ENCODE data around the gene MDFIC. TPM values are rescaled to one million over a fixed set of nuclear protein-coding genes. Genes with fewer than 3 reads are reported as not detected.

MDFIC gene
- total and polyA plus RNA-seq, 2 experiments from 2014 or later: 3.0 to 5.2 TPM

- no peak for ATAC-seq
- 0 out of 2 replicates have a peak overlapping the region, but pooled peaks have one; percentile 84 for H3K4me2 ChIP-seq
Observed at GRCh38 chr7:114924038-114924712, 2.3 kb downstream of the MDFIC start.

More at GRCh38 chr7:114924038-114924712, 2.3 kb downstream of the MDFIC start:
- peaks cover 23% of the 10 kb centered on the region for H3K27me3 ChIP-seq (ENCODE audit: insufficient read depth)
- 0 out of 2 replicates have a peak overlapping the region, but pooled peaks have one; percentile 81 for H3K4me3 ChIP-seq
- no peaks in the 10 kb centered on the region for H3K9me3 Mint-ChIP-seq
- H3K9me2 ChIP-seq (ENCODE audit: insufficient read depth): 0 out of 2 replicates have a peak, but pooled peaks cover 2% of the 10 kb centered on the region
- H3K4me1 ChIP-seq (ENCODE audit: insufficient read depth): peaks cover 19% of the 10 kb centered on the region
- H2AFZ ChIP-seq: no peak overlapping the region
- no peaks in the 10 kb centered on the region for H4K20me1 ChIP-seq (replicated peaks; ENCODE audit: insufficient read depth)
- no peaks in the 10 kb centered on the region for H3F3A ChIP-seq (replicated peaks; ENCODE audit: low read depth)
- no peak overlapping the region for H3K27ac Mint-ChIP-seq
- no peaks in the 10 kb centered on the region for H3K36me3 ChIP-seq (ENCODE audit: insufficient read depth)
- H3K27me3 Mint-ChIP-seq (ENCODE audit: insufficient read depth, low read depth, poor library complexity): no peaks in the 10 kb centered on the region
- no peak for TF ChIP-seq ZNF462 (CRISPR knock-in tag; IDR thresholded peaks at IDR 0.05)
- no peak for TF ChIP-seq REST (IDR thresholded peaks at IDR 0.05; ENCODE audit: unreplicated experiment)
- TF ChIP-seq ETS1 (IDR thresholded peaks at IDR 0.05): no peak
- TF ChIP-seq ZNF331 (CRISPR knock-in tag; IDR thresholded peaks at IDR 0.05; ENCODE audit: low read depth): no peak
- no peak for TF ChIP-seq ZNF114 (CRISPR knock-in tag; IDR thresholded peaks at IDR 0.05)
- no peak for TF ChIP-seq EZH2 (IDR thresholded peaks at IDR 0.05; ENCODE audit: low read depth, unreplicated experiment)
- TF ChIP-seq CTCF (conservative IDR thresholded peaks at IDR 0.05; ENCODE audit: low read depth in 2 of 2): no peak
- TF ChIP-seq CREB1 (CRISPR knock-in tag; IDR thresholded peaks at IDR 0.05; ENCODE audit: low read depth): no peak
- no peak for TF ChIP-seq POLR2AphosphoS5 (IDR thresholded peaks at IDR 0.05; ENCODE audit: low read depth)
- TF ChIP-seq NANOG (IDR thresholded peaks at IDR 0.05; ENCODE audit: borderline replicate concordance): no peak
- TF ChIP-seq JUNB (IDR thresholded peaks at IDR 0.05; ENCODE audit: unreplicated experiment): no peak
- TF ChIP-seq EZH2phosphoT487 (IDR thresholded peaks at IDR 0.05; ENCODE audit: unreplicated experiment): no peak
- no peak for TF ChIP-seq STAT1 (IDR thresholded peaks at IDR 0.05; ENCODE audit: unreplicated experiment)
- no peaks in the 10 kb centered on the region for H3K79me2 ChIP-seq (replicated peaks; ENCODE audit: insufficient read depth)
- DNase-seq (ENCODE audit: low spot score): no peak
- H3K36me3 Mint-ChIP-seq (ENCODE audit: low read depth): no peaks in the 10 kb centered on the region
- H3K4me3 Mint-ChIP-seq: peak overlapping the region; percentile 88; the same call in 1 of the 3 replicates
- no peak overlapping the region for H3K27ac ChIP-seq (ENCODE audit: low read depth)
- H3K4me1 Mint-ChIP-seq: peaks cover 27% of the 10 kb centered on the region
